ENCODE data around the gene PRPF8. TPM values are rescaled to one million over a fixed set of nuclear protein-coding genes. Genes with fewer than 3 reads are reported as not detected.
A peak's percentile ranks its signal among the peaks of the same experiment; 100 is the strongest.

Gene PRPF8
- total and polyA plus RNA-seq, 3 donors from 2014 or later = 307 to 325 (median 315) TPM

- Histone ChIP-seq H3K27ac (peak overlapping the region; percentile 99), H3K4me1 (peaks cover 60% of the 10 kb centered on the region), H3K36me3 (ENCODE audit: low read depth, missing control alignments) (no peaks in the 10 kb centered on the region), H3K9me3 (no peaks in the 10 kb centered on the region), H3K4me3 (no peak overlapping the region), H3K27me3 (no peaks in the 10 kb centered on the region)
- intact Hi-C loops (cut with DNase I; ENCODE audit: low total_unique reads) = loop anchor here (5.0 kb wide), 2 partner anchors 36 to 51 kb away; no protein-coding TSS in a partner anchor
- TF ChIP-seq CTCF (IDR thresholded peaks at IDR 0.05) (no peak), POLR2A (IDR thresholded peaks at IDR 0.05) (no peak)
- DNase-seq = no peak
- WGBS, 2 donors = 38 to 51% methylated on average over 7 to 10 of the region's 10 CpGs
These were observed 46.5 kb upstream of the PRPF8 start for GRCh38 chr17:1731194-1731506.

- WGBS, 2 donors = 36 to 40% methylated on average over 2 to 32 of the region's 40 CpGs
- peak; percentile 94 for DNase-seq
- Histone ChIP-seq H3K36me3 (ENCODE audit: low read depth, missing control alignments) (no peaks in the 10 kb centered on the region), H3K4me3 (peak overlapping the region in 1 of 2 donors; percentile 14), H3K4me1 (peaks cover 56% of the 10 kb centered on the region), H3K9me3 (no peaks in the 10 kb centered on the region), H3K27me3 (no peaks in the 10 kb centered on the region), H3K27ac (peak overlapping the region; percentile 99)
- intact Hi-C loops (cut with DNase I; ENCODE audit: low total_unique reads) = loop anchor here (5.0 kb wide), 2 partner anchors 37 to 52 kb away; no protein-coding TSS in a partner anchor
- no peak for TF ChIP-seq POLR2A (IDR thresholded peaks at IDR 0.05)
These were observed 45.9 kb upstream of the PRPF8 start for GRCh38 chr17:1730326-1731193.

- Histone ChIP-seq H3K27ac (peak overlapping the region; percentile 99), H3K27me3 (no peaks in the 10 kb centered on the region), H3K36me3 (ENCODE audit: low read depth, missing control alignments) (no peaks in the 10 kb centered on the region), H3K9me3 (no peaks in the 10 kb centered on the region), H3K4me1 (peaks cover 56% of the 10 kb centered on the region), H3K4me3 (no peak overlapping the region)
- intact Hi-C loops (cut with DNase I; ENCODE audit: low total_unique reads) = loop anchor here (5.0 kb wide), 2 partner anchors 37 to 52 kb away; no protein-coding TSS in a partner anchor
- TF ChIP-seq CTCF (IDR thresholded peaks at IDR 0.05) (no peak), POLR2A (IDR thresholded peaks at IDR 0.05) (no peak)
- WGBS, 2 donors = 24 to 52% methylated on average over 7 to 15 of the region's 15 CpGs
- no peak for DNase-seq
These were observed 45.3 kb upstream of the PRPF8 start for GRCh38 chr17:1729966-1730325.

- Histone ChIP-seq H3K4me1 (peaks cover 51% of the 10 kb centered on the region), H3K4me3 (no peak overlapping the region), H3K36me3 (ENCODE audit: low read depth, missing control alignments) (no peaks in the 10 kb centered on the region), H3K27me3 (no peaks in the 10 kb centered on the region), H3K27ac (peak overlapping the region; percentile 39 to 99), H3K9me3 (no peaks in the 10 kb centered on the region)
- WGBS, 2 donors = 87% methylated on average over 16 to 26 of the region's 28 CpGs
- TF ChIP-seq POLR2A (IDR thresholded peaks at IDR 0.05) = no peak
- no peak for TF ChIP-seq CTCF (IDR thresholded peaks at IDR 0.05)
- peak; percentile 74 for DNase-seq
- intact Hi-C loops (cut with DNase I; ENCODE audit: low total_unique reads) = no loop called here
These were observed 43.4 kb upstream of the PRPF8 start for GRCh38 chr17:1727876-1728630.

GRCh38 chr17:1727258-1727789 lies 42.7 kb upstream of the PRPF8 start:
- H3K4me3 ChIP-seq = no peak overlapping the region
- H3K27me3 ChIP-seq = no peaks in the 10 kb centered on the region
- intact Hi-C loops (cut with DNase I; ENCODE audit: low total_unique reads) = no loop called here
- peaks cover 51% of the 10 kb centered on the region for H3K4me1 ChIP-seq
- no peak overlapping the region for H3K27ac ChIP-seq
- H3K36me3 ChIP-seq (ENCODE audit: low read depth, missing control alignments) = no peaks in the 10 kb centered on the region
- 85 to 92% methylated on average over 4 to 21 of the region's 21 CpGs for WGBS, 2 donors
- H3K9me3 ChIP-seq = no peaks in the 10 kb centered on the region
- TF ChIP-seq CTCF (IDR thresholded peaks at IDR 0.05) (no peak), POLR2A (IDR thresholded peaks at IDR 0.05) (no peak)
- no peak for DNase-seq
